ENCODE results near the gene PMVK.
A peak's percentile ranks its signal among the peaks of the same experiment; 100 is the strongest.

PMVK gene

GRCh38 chr1:154940651-154941194, 4.2 kb upstream of the PMVK start:
- CTCF ChIA-PET: no interaction called here

GRCh38 chr1:154940213-154940560, 3.7 kb upstream of the PMVK start:
- CTCF ChIA-PET: interaction anchor here (0.7 kb wide), 1 partner anchor 258 kb away, joined by 3 read pairs; no protein-coding TSS in a partner anchor
- H3K27ac ChIP-seq: peak overlapping the region; percentile 98; the same call in 1 of the 2 replicates
- POLR2A ChIA-PET (ENCODE audit: low non-redundant PET): no interaction called here
- no peak for TF ChIP-seq CTCF (conservative IDR thresholded peaks at IDR 0.05; ENCODE audit: low read depth)
- DNase-seq (ENCODE audit: low spot score): no peak

More at GRCh38 chr1:154940651-154941194, 4.2 kb upstream of the PMVK start:
- DNase-seq (ENCODE audit: low spot score): no peak
- peak overlapping the region; percentile 51 for H3K27ac ChIP-seq
- no peak for TF ChIP-seq CTCF (conservative IDR thresholded peaks at IDR 0.05; ENCODE audit: low read depth)
- POLR2A ChIA-PET (ENCODE audit: low non-redundant PET): no interaction called here

- peak overlapping the region; percentile 98 for H3K27ac ChIP-seq
- no peak for DNase-seq (ENCODE audit: low spot score)
- CTCF ChIA-PET: interaction anchor here (0.5 to 1.2 kb wide), 4 partner anchors 60 to 1566 kb away, joined by 3 to 5 read pairs (median 3); no protein-coding TSS in a partner anchor
- TF ChIP-seq CTCF (conservative IDR thresholded peaks at IDR 0.05; ENCODE audit: low read depth): no peak
- POLR2A ChIA-PET (ENCODE audit: low non-redundant PET): no interaction called here
Measured at GRCh38 chr1:154938604-154939399, 2.3 kb upstream of the PMVK start.

GRCh38 chr1:154937988-154938386, 1.5 kb upstream of the PMVK start:
- TF ChIP-seq CTCF (conservative IDR thresholded peaks at IDR 0.05; ENCODE audit: low read depth): no peak

GRCh38 chr1:154937085-154937987, 817 bp upstream of the PMVK start:
- H3K27ac ChIP-seq: peak overlapping the region; percentile 98
- peak; percentile 92 for DNase-seq (ENCODE audit: low spot score)
- CTCF ChIA-PET: interaction anchor here (0.5 to 1.2 kb wide), 9 partner anchors 56 to 733 kb away, joined by 3 to 5 read pairs (median 3); no protein-coding TSS in a partner anchor
- POLR2A ChIA-PET (ENCODE audit: low non-redundant PET): interaction anchor here (0.5 to 0.7 kb wide), 3 partner anchors 11 to 331 kb away, joined by 3 to 4 read pairs (median 3); no protein-coding TSS in a partner anchor
- TF ChIP-seq CTCF (conservative IDR thresholded peaks at IDR 0.05; ENCODE audit: low read depth): peak; percentile 20

More at GRCh38 chr1:154937988-154938386, 1.5 kb upstream of the PMVK start:
- ChIA-PET POLR2A (ENCODE audit: low non-redundant PET) (interaction anchor here (0.6 kb wide), 1 partner anchor 332 kb away, joined by 3 read pairs; no protein-coding TSS in a partner anchor), CTCF (no interaction called here)
- no peak for DNase-seq (ENCODE audit: low spot score)
- H3K27ac ChIP-seq: peak overlapping the region; percentile 98
